WTC11 (cell line): ENCODE data around the gene CCDC68. TPM values are rescaled to one million over a fixed set of nuclear protein-coding genes. Genes with fewer than 3 reads are reported as not detected.

ENCODE experiments used
- ATAC-seq: fragments of 200-7000 bp; cut with Tn5 transposase; 2 replicates; pipeline ENCODE4 v1.10.0; 2021; ENCODE audit warnings: mild to moderate bottlenecking, moderate library complexity
- CTCF ChIA-PET: fragments of 300-600 bp; sonication (Branson Sonifier 250); formaldehyde crosslinking; loops from one replicate; lab custom pipeline; 2021; ENCODE audit warnings: antibody characterized with exemption; lab: Charles Lee
- POLR2A ChIA-PET: fragments of 350-600 bp; sonication (Branson Sonifier 250); formaldehyde crosslinking; loops from one replicate; lab custom pipeline; 2021; ENCODE audit warnings: antibody characterized with exemption; lab: Charles Lee
- DNase-seq: peaks from one replicate; pipeline ENCODE4 v3.0.0; 2021; ENCODE audit warnings: low spot score
- H3K27ac Mint-ChIP-seq: 2 replicates; pipeline ENCODE4 v1.8.0; 2021; ENCODE audit warnings: mixed read lengths
- H3K27me3 Mint-ChIP-seq: 2 replicates; pipeline ENCODE4 v1.8.0; 2021; ENCODE audit warnings: low read depth, mild to moderate bottlenecking, moderate library complexity, mixed read lengths
- H3K36me3 Mint-ChIP-seq: 2 replicates; pipeline ENCODE4 v1.8.0; 2021; ENCODE audit warnings: mixed read lengths
- H3K4me1 Mint-ChIP-seq: 2 replicates; pipeline ENCODE4 v1.8.0; 2022; ENCODE audit warnings: mixed read lengths
- H3K4me3 Mint-ChIP-seq: 2 replicates; pipeline ENCODE4 v1.8.0; 2021; ENCODE audit warnings: mild to moderate bottlenecking, moderate library complexity, mixed read lengths
- H3K9me3 Mint-ChIP-seq: 2 replicates; pipeline ENCODE4 v1.8.0; 2021; ENCODE audit warnings: mixed read lengths
- ETV6 ChIP-seq: sonication (generic); formaldehyde crosslinking; IDR thresholded peaks from 2 replicates; pipeline ENCODE4 v1.8.1; 2022; ENCODE audit warnings: mild to moderate bottlenecking, missing genetic modification reagents
- GABPB1 ChIP-seq: sonication (generic); formaldehyde crosslinking; IDR thresholded peaks from 2 replicates; pipeline ENCODE4 v1.8.1; 2023; ENCODE audit warnings: mild to moderate bottlenecking, missing genetic modification reagents
- HMGXB4 ChIP-seq: sonication (generic); formaldehyde crosslinking; IDR thresholded peaks from 2 replicates; pipeline ENCODE4 v1.8.1; 2023; ENCODE audit warnings: mild to moderate bottlenecking, moderate library complexity, missing genetic modification reagents
- JAZF1 ChIP-seq: fragments of 250-450 bp; sonication (Bioruptor Pico); IDR thresholded peaks from 2 replicates; pipeline ENCODE4 v1.9.0; 2021; ENCODE audit warnings: moderate library complexity, mild to moderate bottlenecking, inconsistent platforms
- JUN ChIP-seq: sonication (generic); formaldehyde crosslinking; IDR thresholded peaks from 2 replicates; pipeline ENCODE4 v1.8.0; 2023; ENCODE audit warnings: mild to moderate bottlenecking, missing genetic modification reagents
- KAT7 ChIP-seq: sonication (generic); formaldehyde crosslinking; IDR thresholded peaks from 2 replicates; pipeline ENCODE4 v1.8.1; 2023; ENCODE audit warnings: missing genetic modification reagents, mild to moderate bottlenecking, borderline replicate concordance
- MXD4 ChIP-seq: fragments of 250-450 bp; sonication (Bioruptor Pico); IDR thresholded peaks from 2 replicates; pipeline ENCODE4 v1.8.0; 2021; ENCODE audit warnings: mild to moderate bottlenecking, moderate library complexity, borderline replicate concordance
- NR3C1 ChIP-seq: sonication (generic); formaldehyde crosslinking; conservative IDR thresholded peaks from 2 replicates; pipeline ENCODE4 v1.8.1; 2023; ENCODE audit warnings: low read depth, mild to moderate bottlenecking, missing genetic modification reagents
- OVOL2 ChIP-seq: fragments of 250-450 bp; sonication (Bioruptor Pico); IDR thresholded peaks from 2 replicates; pipeline ENCODE4 v1.9.0; 2021; ENCODE audit warnings: mild to moderate bottlenecking, borderline replicate concordance
- PREB ChIP-seq: sonication (generic); formaldehyde crosslinking; IDR thresholded peaks from 2 replicates; pipeline ENCODE4 v1.8.1; 2022; ENCODE audit warnings: mild to moderate bottlenecking, missing genetic modification reagents, moderate library complexity, borderline replicate concordance
- SMAD3 ChIP-seq: sonication (generic); formaldehyde crosslinking; IDR thresholded peaks from 2 replicates; pipeline ENCODE4 v1.8.0; 2022; ENCODE audit warnings: missing genetic modification reagents, mild to moderate bottlenecking, borderline replicate concordance
- ZNF317 ChIP-seq: sonication (generic); formaldehyde crosslinking; IDR thresholded peaks from 2 replicates; pipeline ENCODE4 v1.8.1; 2023; ENCODE audit warnings: low read depth, mild to moderate bottlenecking, moderate library complexity, missing genetic modification reagents, borderline replicate concordance
- ZNF532 ChIP-seq: fragments of 250-450 bp; sonication (Bioruptor Pico); IDR thresholded peaks from 2 replicates; pipeline ENCODE4 v1.9.0; 2021; ENCODE audit warnings: mild to moderate bottlenecking, borderline replicate concordance
- total RNA-seq: library from RNA; stranded (reverse); gene quantifications from 3 replicates; pipeline ENCODE4 v1.2.3, GENCODE V29; 2021
- TF ChIP-seq, protein P1 (sequence below): fragments of 250-450 bp; sonication (Bioruptor Pico); IDR thresholded peaks from 2 replicates; pipeline ENCODE4 v1.8.0; 2021; ENCODE audit warnings: mild to moderate bottlenecking
- TF ChIP-seq, protein P2 (sequence below): sonication (generic); formaldehyde crosslinking; IDR thresholded peaks from 2 replicates; pipeline ENCODE4 v1.8.1; 2022; ENCODE audit warnings: low read depth, mild to moderate bottlenecking, moderate library complexity, missing genetic modification reagents, borderline replicate concordance
- TF ChIP-seq, protein P3 (sequence below): sonication (generic); formaldehyde crosslinking; IDR thresholded peaks from 2 replicates; pipeline ENCODE4 v1.8.1; 2023; ENCODE audit warnings: mild to moderate bottlenecking, missing genetic modification reagents, moderate library complexity

The CCDC68 gene
- total RNA-seq, 1 experiment from 2014 or later: 0.92 TPM

- ChIA-PET POLR2A (no interaction called here), CTCF (no interaction called here)
- no peak overlapping the region for H3K4me3 Mint-ChIP-seq
- H3K9me3 Mint-ChIP-seq: no peaks in the 10 kb centered on the region
- H3K36me3 Mint-ChIP-seq: no peaks in the 10 kb centered on the region
- ATAC-seq (no peak), DNase-seq (no peak)
- TF ChIP-seq GABPB1 (CRISPR knock-in tag) (peak; percentile 54; the same call in 1 of the 2 replicates), MXD4 (CRISPR knock-in tag) (no peak), HMGXB4 (CRISPR knock-in tag) (no peak)
- H3K27ac Mint-ChIP-seq: no peak overlapping the region
- H3K4me1 Mint-ChIP-seq: peaks cover 7% of the 10 kb centered on the region
- no peaks in the 10 kb centered on the region; the same call in 1 of the 2 replicates for H3K27me3 Mint-ChIP-seq
These were observed 13.1 kb downstream of the CCDC68 start for GRCh38 chr18:54946149-54946581.

DNA sequence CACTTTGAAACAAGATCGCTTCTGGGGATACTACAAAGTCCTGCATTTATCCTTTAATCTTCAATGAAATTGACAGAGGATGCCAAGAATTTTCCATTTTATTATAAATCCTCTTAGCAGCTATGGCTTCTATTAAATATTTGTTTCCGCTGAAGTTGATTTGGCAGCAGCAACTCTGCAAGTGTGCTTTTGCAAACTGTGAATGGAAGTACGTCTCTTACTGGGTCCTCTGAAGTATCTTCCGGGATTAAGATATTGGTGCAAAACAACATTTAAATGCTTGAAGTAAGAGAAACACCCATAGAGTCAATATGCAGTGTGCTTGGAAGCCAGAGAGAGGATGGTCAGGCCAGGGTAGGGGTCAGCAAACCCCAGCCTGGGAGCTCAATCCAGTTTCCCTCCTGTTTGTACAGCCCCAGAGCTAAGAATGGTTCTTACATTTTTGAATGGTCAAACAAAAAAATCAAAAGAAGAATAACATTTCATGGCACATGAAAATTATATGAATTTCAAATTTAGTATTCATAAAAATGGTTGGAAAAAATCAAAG is 13.6 kb downstream of the CCDC68 start:
- Mint-ChIP-seq H3K27me3 (no peaks in the 10 kb centered on the region; the same call in 1 of the 2 replicates), H3K27ac (no peak overlapping the region), H3K4me1 (peaks cover 7% of the 10 kb centered on the region), H3K4me3 (no peak overlapping the region), H3K9me3 (no peaks in the 10 kb centered on the region), H3K36me3 (no peaks in the 10 kb centered on the region)
- ChIA-PET CTCF (no interaction called here), POLR2A (no interaction called here)
- DNase-seq: no peak
- no peak for ATAC-seq
- TF ChIP-seq, protein P1, sequence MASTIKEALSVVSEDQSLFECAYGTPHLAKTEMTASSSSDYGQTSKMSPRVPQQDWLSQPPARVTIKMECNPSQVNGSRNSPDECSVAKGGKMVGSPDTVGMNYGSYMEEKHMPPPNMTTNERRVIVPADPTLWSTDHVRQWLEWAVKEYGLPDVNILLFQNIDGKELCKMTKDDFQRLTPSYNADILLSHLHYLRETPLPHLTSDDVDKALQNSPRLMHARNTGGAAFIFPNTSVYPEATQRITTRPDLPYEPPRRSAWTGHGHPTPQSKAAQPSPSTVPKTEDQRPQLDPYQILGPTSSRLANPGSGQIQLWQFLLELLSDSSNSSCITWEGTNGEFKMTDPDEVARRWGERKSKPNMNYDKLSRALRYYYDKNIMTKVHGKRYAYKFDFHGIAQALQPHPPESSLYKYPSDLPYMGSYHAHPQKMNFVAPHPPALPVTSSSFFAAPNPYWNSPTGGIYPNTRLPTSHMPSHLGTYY (CRISPR knock-in tag): no peak
- TF ChIP-seq PREB (CRISPR knock-in tag) (no peak), SMAD3 (CRISPR knock-in tag) (no peak), OVOL2 (CRISPR knock-in tag) (no peak), NR3C1 (CRISPR knock-in tag) (no peak), ETV6 (no peak), ZNF532 (CRISPR knock-in tag) (no peak), JUN (CRISPR knock-in tag) (no peak), KAT7 (CRISPR knock-in tag) (no peak), ZNF317 (no peak), JAZF1 (CRISPR knock-in tag) (no peak)
- TF ChIP-seq, protein P2, sequence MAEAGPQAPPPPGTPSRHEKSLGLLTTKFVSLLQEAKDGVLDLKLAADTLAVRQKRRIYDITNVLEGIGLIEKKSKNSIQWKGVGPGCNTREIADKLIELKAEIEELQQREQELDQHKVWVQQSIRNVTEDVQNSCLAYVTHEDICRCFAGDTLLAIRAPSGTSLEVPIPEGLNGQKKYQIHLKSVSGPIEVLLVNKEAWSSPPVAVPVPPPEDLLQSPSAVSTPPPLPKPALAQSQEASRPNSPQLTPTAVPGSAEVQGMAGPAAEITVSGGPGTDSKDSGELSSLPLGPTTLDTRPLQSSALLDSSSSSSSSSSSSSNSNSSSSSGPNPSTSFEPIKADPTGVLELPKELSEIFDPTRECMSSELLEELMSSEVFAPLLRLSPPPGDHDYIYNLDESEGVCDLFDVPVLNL: no peak
- TF ChIP-seq, protein P3, sequence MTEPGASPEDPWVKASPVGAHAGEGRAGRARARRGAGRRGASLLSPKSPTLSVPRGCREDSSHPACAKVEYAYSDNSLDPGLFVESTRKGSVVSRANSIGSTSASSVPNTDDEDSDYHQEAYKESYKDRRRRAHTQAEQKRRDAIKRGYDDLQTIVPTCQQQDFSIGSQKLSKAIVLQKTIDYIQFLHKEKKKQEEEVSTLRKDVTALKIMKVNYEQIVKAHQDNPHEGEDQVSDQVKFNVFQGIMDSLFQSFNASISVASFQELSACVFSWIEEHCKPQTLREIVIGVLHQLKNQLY (CRISPR knock-in tag): no peak
